Measurements from ENCODE around the gene C5AR2.
A peak's percentile ranks its signal among the peaks of the same experiment; 100 is the strongest.
"Not testable (repeated sequence)": the region's sequence is repeated elsewhere in the genome, so short reads cannot be mapped to it uniquely, and the experiment has no call there.

The C5AR2 gene

GRCh38 chr19:47365455-47365854 lies 33.5 kb downstream of the C5AR2 start:
- DNase-seq, result not testable (repeated sequence)

DNA sequence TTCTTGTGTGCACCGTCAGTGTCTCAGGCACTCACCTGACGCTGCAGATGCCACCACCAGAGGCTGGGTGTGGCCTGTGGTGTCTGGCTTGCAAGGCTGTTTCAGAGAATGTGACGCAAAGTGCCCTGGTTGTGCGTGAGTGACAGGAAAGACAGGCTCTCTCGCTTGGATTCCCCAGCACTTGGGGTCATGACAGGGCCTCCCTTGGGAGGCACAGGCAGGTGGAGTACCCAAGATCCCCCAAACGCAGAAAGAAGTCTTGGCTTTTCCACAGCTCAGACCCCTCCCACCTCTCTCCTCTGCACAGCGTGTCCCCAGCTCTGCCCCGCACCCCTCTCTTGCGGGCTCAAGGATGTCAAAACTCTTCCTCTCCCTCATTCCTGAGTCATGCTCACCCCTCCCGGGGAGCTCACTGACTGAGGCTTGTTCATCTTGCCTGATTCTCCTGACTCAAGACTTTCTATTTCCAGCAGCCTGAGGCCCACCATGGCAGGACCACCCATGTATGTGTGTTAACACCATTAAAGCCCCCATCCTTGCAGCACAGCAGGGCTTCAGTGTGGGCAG lies 38.2 kb downstream of the C5AR2 start:
- DNase-seq, result no peak

DNA sequence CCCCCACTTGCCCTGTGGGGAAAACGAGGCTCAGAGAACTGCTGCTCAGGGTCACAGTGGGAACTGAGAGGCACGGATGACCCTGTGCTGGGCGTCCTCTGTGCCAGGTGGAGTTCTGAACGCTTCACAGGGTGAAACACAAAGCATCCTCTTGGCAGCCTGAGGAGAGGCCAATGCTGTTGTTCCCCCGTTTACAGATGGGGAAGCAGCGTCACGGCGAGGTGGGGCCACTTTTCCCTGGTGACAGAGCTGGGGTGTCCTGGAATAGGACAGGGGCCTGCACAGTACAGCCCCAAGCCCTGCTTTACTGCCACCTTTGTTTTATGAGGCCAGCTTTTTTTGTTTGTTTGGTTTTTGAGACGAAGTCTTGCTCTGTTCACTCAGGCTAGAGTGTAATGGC lies 39.3 kb downstream of the C5AR2 start:
- no peak for DNase-seq

- no peak for DNase-seq
Observed at GRCh38 chr19:47372603-47373002, 40.6 kb downstream of the C5AR2 start.

- DNase-seq, result no peak
Observed at GRCh38 chr19:47373246-47374240, 41.6 kb downstream of the C5AR2 start.

DNA sequence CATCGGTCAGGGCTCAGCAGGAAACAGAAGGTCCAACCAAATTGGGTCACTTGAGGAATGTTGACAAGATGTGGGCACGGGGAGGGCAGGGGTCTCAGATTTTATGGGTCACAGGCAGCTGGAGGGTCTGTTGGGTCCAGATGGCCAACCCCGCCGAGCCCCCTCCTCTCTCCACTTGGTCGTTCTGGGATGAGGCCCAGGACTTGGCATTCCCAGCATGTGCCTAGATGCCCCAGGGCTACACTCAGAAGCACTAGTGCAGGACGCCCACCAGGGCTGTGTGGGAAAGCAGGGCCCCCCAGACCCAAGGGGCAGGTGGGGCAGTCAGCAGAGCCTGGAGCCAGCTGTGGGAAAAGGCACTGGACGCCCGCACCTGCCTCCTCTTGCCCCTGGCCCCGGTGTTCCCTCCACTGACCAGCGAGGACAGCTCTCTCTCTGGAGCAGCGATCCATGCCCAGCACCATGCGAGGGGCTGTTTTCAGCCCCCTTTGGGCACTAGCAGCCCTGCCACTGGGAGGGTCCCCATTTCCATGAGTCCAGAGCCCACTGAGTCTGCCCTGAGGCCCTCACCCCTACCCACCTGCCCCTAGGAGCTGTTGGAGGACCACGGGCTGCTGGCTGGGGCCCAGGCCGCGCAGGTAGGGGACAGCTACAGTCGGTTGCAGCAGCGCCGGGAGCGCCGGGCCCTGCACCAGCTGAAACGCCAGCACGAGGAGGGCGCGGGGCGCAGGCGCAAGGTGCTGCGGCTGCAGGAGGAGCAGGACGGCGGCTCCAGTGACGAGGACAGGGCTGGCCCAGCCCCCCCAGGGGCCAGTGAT lies 43.1 kb downstream of the C5AR2 start:
- DNase-seq, result no peak

- no peak for DNase-seq
Observed at GRCh38 chr19:47375694-47376588, 44.0 kb downstream of the C5AR2 start.

- DNase-seq, result no peak
Observed at GRCh38 chr19:47376589-47377144, 44.7 kb downstream of the C5AR2 start.

DNA sequence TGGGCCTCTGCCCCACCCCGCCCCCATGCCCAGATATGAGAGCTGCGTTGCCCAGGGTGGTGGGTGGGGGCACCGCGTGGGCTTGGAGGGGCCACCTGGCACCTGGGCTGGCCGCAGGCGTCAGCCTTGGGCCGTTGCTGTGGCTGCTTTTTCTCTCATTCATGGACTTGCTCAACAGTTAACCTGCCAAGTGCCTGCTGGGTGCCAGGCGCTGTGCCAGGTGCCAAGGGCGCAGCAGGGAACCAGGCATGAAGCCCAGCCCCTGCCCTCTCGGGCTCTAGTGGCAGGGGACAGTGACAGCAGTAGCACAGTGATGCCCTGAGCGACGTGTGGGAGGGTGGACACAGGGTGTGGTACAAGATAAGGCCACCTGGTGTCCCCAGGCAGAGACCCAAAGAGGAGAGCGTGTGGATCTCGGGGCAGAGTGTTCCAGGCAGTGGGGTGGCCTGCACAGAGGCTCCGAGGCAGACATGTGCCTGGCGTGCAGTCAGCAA lies 45.3 kb downstream of the C5AR2 start:
- DNase-seq, result no peak

- DNase-seq, result no peak
Observed at GRCh38 chr19:47377801-47378200, 45.8 kb downstream of the C5AR2 start.

DNA sequence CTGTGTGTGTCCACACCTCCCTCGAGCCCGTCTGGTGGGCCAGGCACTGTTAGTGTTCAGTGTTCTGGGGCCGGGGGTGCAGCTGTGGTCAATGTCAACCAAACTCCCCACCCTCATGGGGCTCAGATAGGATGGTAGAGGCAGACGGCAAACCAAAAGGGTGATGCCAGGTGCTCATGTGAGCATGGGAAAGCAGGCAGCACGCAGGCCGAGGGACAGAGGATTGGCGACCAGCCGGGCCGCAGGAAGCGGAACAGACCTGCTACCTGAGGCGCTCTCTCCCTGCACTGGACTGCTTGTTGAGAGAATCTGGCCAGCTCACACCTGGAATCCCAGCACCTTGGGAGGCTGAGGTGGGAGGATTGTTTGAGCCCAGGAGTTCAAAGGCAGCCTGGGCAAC lies 46.3 kb downstream of the C5AR2 start:
- no peak for DNase-seq

DNA sequence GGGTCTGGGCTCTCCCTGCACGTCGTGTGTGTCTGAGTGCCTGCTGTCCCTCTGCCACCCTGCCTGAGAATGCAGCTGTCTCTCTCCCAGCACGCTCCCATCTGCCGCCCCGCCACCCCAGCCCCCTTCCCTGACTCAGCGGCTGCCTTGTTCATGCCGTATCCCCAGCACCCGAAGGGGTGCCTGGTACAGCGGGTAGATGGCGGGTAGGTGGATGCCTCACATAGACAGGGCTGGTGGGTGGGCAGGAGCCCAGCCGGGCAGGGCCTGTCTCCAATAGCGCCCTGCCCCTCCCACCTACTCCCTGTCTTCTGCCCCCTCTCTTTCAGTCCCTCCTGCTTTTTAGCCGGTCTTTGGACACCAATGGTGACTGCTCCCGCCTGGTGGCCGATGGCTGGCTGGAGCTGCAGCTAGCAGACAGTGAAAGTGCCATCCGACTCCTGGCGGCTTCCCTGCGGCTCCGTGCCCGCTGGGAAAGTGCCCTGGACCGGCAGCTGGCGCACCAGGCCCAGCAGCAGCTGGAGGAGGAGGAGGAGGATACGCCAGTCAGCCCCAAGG lies 47.5 kb downstream of the C5AR2 start:
- no peak for DNase-seq

GRCh38 chr19:47380559-47380958 lies 48.6 kb downstream of the C5AR2 start:
- no peak for DNase-seq

GRCh38 chr19:47381121-47381520 lies 49.1 kb downstream of the C5AR2 start:
- DNase-seq, result no peak

DNA sequence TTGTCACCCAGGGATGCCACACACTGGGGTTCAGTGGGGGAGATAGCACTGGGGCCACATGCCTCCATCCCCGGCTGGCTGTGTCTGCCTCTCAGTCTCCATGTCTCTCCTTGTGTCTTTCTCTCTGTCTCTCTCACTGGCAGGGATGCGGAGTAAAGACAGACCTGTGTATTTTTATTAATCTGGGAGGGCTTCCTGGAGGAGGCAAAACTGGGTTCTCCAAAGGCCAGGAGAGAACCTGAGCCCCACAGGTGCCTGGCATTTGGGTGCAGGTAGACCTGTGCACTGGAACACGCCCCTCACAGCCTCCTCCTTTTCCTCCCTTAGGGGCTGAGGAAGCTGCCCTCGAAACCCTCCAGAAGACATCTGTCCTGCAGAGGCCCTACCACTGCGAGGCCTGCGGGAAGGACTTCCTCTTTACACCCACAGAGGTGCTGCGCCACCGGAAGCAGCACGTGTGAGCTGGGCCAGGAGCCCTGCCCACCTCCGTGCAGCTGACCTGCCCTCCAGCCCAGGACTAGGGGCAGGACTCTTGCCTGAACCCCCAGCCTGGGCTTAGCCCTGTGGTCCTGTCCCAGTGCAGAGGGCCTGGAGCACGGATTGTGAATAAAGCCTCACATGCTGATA lies 49.8 kb downstream of the C5AR2 start:
- peak; percentile 42 for DNase-seq

- DNase-seq, result not testable (repeated sequence)
Observed at GRCh38 chr19:47383890-47384289, 51.9 kb downstream of the C5AR2 start.

- DNase-seq, result not testable (repeated sequence)
Observed at GRCh38 chr19:47384533-47384932, 52.6 kb downstream of the C5AR2 start.

- DNase-seq, result not testable (repeated sequence)
Observed at GRCh38 chr19:47386582-47386981, 54.6 kb downstream of the C5AR2 start.

DNA sequence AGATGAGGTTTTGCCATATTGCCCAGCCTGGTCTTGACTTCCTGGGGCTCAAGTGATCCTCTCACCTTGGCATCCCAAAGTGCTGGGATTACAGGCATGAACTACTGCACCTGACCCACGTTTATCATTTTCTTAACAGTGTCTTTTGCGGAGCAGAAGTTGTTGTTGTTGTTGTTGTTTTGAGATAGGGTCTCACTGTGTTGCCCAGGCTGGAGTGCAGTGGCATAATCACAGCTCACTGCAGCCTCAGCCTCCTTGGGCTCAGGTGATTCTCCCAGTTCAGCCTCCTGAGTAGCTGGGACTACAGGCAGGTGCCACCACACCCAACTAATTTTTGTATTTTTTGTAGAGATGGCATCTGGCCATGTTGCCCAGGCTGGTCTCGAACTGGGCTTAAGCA lies 55.6 kb downstream of the C5AR2 start:
- DNase-seq, result not testable (repeated sequence)

- DNase-seq, result not testable (repeated sequence)
Observed at GRCh38 chr19:47388721-47389120, 56.7 kb downstream of the C5AR2 start.

GRCh38 chr19:47389150-47389556 lies 57.2 kb downstream of the C5AR2 start:
- DNase-seq, result no peak
